ENCODE measurements around the gene TMEM184C. TPM values are rescaled to one million over a fixed set of nuclear protein-coding genes. Genes with fewer than 3 reads are reported as not detected.

Gene TMEM184C
- total RNA-seq, 1 experiment from 2014 or later: 24.6 TPM

DNA sequence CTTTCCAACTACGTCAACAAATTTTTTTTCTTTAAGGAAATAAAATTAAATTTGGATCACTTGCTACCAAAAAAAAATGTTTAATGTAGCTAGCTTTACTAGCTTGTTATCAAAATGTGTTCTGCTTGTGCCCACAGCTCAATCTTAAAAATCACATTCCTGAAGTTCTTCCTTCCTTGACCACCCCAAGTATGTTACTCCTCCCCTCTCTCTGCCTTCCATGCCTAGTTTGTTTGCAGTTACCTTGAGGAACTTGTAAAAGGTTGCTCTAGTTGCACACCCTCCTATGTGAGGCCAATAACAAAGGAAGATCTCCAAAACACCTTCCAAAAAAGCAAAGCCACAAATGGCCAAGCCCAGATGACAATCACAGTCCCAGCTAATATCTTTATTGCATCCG lies 19.6 kb upstream of the TMEM184C start:
- BruUV-seq (replicated peaks): no TSS peak
- POLR2A ChIA-PET: no interaction called here
- H3K27me3 ChIP-seq (ENCODE audit: insufficient read depth, low read length): no peaks in the 10 kb centered on the region
- H3K27ac ChIP-seq (ENCODE audit: low read depth, low read length): no peak overlapping the region
- no peaks in the 10 kb centered on the region; the same call in 1 of the 2 replicates for H3K9me2 ChIP-seq (ENCODE audit: insufficient read depth)
- no peak overlapping the region for H3K4me2 ChIP-seq (ENCODE audit: low read length)
- no peaks in the 10 kb centered on the region for H3K79me2 ChIP-seq (ENCODE audit: insufficient read depth, low read length)
- RAD21 ChIA-PET (ENCODE audit: low non-redundant PET in 1 of 2, low total read pairs in 2 of 2, uncharacterized antibody in 2 of 2, unreplicated experiment in 2 of 2): interaction anchor here (1.0 to 2.6 kb wide), 2 partner anchors 269 to 270 kb away, joined by 3 to 12 read pairs; no protein-coding TSS in a partner anchor
- H2AFZ ChIP-seq (ENCODE audit: low read depth, low read length, poor library complexity, severe bottlenecking): no peak overlapping the region
- H3K4me1 ChIP-seq (ENCODE audit: control insufficient read depth in 1 of 2, insufficient read depth in 2 of 2, low read length in 2 of 2): peaks cover 0 to 14% of the 10 kb centered on the region in 2 experiments; a peak in 2 of 4 replicates
- intact Hi-C loops (cut with micrococcal nuclease): loop anchor here (10.0 kb wide), 1 partner anchor 1253 kb away; no protein-coding TSS in a partner anchor
- no peak overlapping the region for H3K4me3 ChIP-seq (replicated peaks in 1 of 2; ENCODE audit: low read depth in 1 of 2, low read length in 2 of 2)
- H3K9me3 ChIP-seq (ENCODE audit: control insufficient read depth in 1 of 2, insufficient read depth in 1 of 2, low read depth in 1 of 2, low read length in 2 of 2): no peaks in the 10 kb centered on the region
- no peak overlapping the region for H3K9ac ChIP-seq (ENCODE audit: low read length)
- DNase-seq (ENCODE audit: low read depth, low spot score): no peak
- TF ChIP-seq SRF (IDR thresholded peaks at IDR 0.05; ENCODE audit: low read depth): no peak
- no peak for TF ChIP-seq EZH2phosphoT487 (IDR thresholded peaks at IDR 0.05; ENCODE audit: borderline replicate concordance)
- no peak for TF ChIP-seq CBX3 (IDR thresholded peaks at IDR 0.05; ENCODE audit: low read depth)
- TF ChIP-seq, protein P1, sequence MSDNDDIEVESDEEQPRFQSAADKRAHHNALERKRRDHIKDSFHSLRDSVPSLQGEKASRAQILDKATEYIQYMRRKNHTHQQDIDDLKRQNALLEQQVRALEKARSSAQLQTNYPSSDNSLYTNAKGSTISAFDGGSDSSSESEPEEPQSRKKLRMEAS (IDR thresholded peaks at IDR 0.05): no peak
- no peak for TF ChIP-seq POLR2AphosphoS5 (IDR thresholded peaks at IDR 0.05; ENCODE audit: low read depth, low read length)
- no peak for TF ChIP-seq ZNF274 (IDR thresholded peaks at IDR 0.05; ENCODE audit: low read depth, low read length)
- TF ChIP-seq EZH2 (IDR thresholded peaks at IDR 0.05): no peak
- no peak for TF ChIP-seq SIN3A (IDR thresholded peaks at IDR 0.05; ENCODE audit: low read depth)
- TF ChIP-seq, protein P2, sequence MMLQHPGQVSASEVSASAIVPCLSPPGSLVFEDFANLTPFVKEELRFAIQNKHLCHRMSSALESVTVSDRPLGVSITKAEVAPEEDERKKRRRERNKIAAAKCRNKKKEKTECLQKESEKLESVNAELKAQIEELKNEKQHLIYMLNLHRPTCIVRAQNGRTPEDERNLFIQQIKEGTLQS (IDR thresholded peaks at IDR 0.05): no peak
- TF ChIP-seq ELF1 (IDR thresholded peaks at IDR 0.05; ENCODE audit: borderline replicate concordance, low read depth): no peak
- TF ChIP-seq RAD21 (IDR thresholded peaks at IDR 0.05; ENCODE audit: low read depth): no peak
- no peaks in the 10 kb centered on the region for H3K36me3 ChIP-seq (ENCODE audit: control insufficient read depth in 1 of 2, insufficient read depth in 2 of 2, low read length in 2 of 2)
- H4K20me1 ChIP-seq (ENCODE audit: insufficient read depth): no peaks in the 10 kb centered on the region
- CTCF ChIA-PET: interaction anchor here (5.6 kb wide), 1 partner anchor 269 kb away, joined by 61 read pairs; no protein-coding TSS in a partner anchor
- ATAC-seq: no peak
